ENCODE measurements around the gene MORC1.

Gene MORC1

DNA sequence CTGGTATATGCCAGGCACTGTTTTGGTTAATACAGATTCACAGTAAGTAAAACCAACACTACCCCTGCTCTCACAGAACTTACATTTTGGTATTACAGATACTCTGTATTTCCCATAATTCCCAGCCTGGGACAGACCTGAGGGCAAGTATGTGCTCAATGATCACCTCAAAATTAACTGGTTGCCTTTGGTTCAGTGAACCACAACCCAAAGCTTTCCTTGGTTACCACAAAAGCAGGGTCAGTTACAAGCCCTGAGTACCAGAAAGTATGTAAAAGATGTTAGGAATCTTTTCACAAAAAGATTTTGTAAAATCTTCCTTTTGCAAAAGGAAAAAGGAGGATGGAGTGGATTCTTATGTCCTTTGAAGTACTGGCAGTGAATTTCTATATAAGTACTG is 92.0 kb downstream of the MORC1 start:
- DNase-seq, result no peak

- DNase-seq, result peak; percentile 57
These were observed 94.2 kb downstream of the MORC1 start for GRCh38 chr3:109023656-109024254.

GRCh38 chr3:109023167-109023566 is 94.8 kb downstream of the MORC1 start:
- no peak for DNase-seq

DNA sequence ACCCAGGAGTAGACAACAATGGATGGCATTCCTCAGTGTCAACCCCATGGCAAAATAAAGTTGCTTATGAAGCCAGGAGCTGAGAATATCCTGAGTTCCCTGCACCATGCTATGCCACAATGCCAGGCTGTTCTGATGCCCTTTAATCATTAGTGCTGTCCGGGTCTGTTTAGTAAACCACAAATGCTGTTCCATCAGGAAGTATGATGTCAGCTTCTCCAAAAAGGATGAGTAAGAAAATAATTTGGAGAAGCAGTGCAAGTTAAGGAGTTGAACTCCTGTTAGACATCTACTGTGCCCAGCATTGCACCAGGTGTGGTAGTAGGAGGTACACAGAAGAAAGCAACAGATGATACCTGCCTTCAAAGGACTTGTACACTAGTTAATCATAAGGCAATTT is 96.4 kb downstream of the MORC1 start:
- no peak for DNase-seq

DNA sequence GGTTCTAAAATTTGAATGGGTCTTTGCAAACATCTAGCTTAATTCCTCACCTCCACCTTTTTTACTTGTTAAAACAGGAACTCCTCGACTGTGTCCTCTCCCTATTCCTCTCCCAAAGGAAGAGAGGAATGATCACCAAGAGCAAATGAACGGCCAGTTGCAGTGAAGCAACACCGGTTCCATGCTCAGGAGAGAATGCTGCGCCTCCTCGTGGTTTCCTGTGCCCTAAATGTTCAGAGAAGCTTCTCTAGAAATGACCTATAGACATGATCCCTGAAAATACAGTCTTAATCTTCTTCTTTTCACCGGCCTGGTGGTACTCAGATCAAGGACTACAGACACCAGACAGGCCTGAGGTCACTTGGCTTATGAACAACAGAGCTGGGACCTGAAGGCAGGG is 99.1 kb downstream of the MORC1 start:
- no peak for DNase-seq

DNA sequence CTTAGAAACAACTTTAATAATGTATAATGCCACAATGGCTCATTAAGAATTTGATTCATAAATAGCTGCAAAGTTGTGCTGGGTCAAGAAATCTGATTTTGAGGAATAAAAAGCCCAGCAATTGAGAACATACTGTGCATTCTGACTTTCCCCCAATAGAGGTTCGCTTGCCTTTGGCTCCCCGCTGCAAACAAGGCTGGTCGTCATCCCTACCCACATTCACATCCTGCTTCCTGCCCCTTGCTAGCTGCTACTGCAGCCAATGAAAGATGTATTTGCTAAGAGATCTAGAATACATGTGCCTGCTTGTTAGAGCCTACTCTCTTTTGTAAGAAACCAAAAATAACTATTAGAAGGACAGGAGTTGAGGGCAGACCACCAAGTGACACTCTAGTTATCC is 112.5 kb downstream of the MORC1 start:
- no peak for DNase-seq

GRCh38 chr3:108998436-108998835 is 119.5 kb downstream of the MORC1 start:
- no peak for DNase-seq

DNA sequence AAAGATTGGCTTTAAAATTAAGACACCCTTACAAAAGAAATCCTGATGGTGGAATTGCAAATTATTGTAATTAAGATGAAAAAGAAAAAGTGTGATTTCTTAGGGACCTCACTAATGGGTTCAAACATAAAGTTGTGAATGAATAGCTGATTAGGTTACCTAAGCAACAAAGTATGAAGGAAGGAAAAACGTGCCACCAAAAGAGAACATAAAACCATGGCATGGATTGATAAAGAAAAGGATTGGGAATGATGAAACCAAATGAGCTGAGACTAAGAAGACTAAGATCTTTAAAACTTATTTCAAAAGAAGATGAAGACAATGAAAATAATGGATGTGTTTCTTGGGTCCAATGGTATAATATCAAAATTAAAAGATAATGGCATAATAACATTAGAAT is 132.1 kb downstream of the MORC1 start:
- DNase-seq, result no peak

DNA sequence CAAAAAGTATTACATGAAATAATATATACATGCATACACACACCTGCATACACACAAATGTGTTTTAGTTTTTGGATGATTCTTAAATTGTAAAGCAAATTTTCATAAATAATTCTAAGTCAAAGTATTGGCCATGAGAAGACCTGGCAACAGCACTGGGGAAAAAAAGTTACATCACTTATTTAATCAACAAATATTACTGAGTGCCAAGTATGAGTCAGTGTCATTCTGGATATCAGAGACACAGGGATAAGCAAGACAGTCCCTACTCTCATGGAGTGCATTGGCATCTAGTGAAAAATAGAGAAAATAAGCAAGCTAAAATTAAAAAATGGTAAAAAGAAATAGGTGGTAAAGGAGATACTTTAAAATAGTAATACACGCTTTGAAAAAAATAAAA is 134.9 kb downstream of the MORC1 start:
- no peak for DNase-seq

- DNase-seq, result no peak
These were observed 141.9 kb downstream of the MORC1 start for GRCh38 chr3:108976058-108976457.

DNA sequence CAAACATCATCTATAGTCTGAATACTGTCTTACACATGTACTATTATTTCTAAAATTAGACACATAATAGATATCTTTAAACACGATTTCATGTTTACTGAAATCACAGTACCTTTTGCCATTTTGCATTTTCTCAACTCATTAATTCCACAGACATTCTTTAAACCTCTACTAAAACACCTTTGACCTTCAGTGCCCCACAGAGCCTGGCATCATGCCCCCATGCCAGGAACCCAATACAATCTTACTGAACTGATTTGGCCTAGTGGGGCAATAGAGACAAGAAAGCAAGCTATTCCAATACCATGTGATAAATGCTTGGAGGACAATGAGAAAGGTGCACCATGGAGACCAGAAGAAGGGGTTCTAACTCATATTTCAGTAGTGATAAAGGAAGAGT is 144.9 kb downstream of the MORC1 start:
- DNase-seq, result no peak

DNA sequence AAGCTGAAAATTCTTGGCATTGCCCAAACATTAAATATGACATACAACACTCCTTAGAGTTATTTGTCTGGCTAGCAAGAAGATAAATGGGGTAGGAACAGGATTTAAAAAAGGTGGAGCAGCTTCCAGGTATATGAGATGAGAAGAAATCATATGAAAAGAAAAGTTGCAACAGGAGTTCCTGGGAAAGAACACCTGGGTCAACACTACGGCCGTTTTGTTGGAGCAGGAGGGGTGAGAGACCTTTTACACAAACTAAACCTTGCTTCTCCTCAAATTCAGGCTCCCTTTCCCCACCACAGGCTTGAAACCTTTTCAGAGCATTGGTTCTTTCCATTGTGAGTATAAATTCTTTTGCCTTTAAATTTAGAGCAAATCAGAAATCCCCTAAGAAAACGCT is 145.5 kb downstream of the MORC1 start:
- DNase-seq, result no peak

DNA sequence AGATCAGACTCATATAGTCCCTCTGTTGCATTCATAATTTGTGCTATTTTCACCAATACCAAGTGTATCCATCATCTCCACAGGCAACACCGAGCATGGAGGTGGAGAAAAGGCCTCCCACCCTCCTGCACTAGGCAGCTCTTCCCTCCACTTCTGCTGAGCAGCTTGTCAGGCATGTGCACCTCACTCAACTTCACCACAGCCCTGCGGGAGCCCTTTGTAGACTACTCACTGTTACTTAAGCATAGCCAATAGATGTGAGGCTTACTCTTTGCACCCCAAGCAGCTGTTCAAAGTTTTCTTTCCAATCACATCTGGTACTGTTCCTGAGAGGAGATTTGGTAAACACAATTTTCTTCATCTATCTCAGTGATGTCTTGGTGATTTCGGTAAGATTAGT is 147.4 kb downstream of the MORC1 start:
- no peak for DNase-seq

- DNase-seq, result no peak
These were observed 151.2 kb downstream of the MORC1 start for GRCh38 chr3:108966773-108967172.

- DNase-seq, result no peak
These were observed 158.9 kb downstream of the MORC1 start for GRCh38 chr3:108959017-108959416.

DNA sequence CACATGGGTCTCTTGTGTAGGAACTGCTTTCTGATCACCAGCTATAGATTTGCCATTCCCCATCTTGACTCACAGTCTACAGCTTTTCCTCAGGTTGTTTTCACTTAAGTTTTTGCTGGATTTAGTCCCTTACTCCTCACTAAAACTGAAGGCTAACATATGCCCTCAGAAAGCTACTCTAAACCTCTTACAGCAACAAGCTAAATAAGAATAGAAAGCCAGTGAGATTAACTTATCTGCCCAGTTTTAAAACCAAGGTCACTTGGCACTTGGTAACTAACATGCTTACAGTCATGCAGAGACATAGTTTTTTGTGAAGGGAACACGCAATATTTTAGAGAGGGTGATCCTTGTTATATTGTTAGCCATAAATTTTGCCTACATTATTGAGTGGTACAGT is 164.2 kb downstream of the MORC1 start, which contains the start of gene GUCA1C:
Gene GUCA1C (minus strand): TSS at position 180 of the 400 bp plus-strand sequence. CDS start 117 bp downstream, at position 63.
- DNase-seq, result no peak

GRCh38 chr3:108953210-108953609 is 164.7 kb downstream of the MORC1 start:
- no peak for DNase-seq

GRCh38 chr3:108951820-108952501 is 166.0 kb downstream of the MORC1 start:
- no peak for DNase-seq

GRCh38 chr3:108947855-108948254 is 170.1 kb downstream of the MORC1 start:
- DNase-seq, result no peak

DNA sequence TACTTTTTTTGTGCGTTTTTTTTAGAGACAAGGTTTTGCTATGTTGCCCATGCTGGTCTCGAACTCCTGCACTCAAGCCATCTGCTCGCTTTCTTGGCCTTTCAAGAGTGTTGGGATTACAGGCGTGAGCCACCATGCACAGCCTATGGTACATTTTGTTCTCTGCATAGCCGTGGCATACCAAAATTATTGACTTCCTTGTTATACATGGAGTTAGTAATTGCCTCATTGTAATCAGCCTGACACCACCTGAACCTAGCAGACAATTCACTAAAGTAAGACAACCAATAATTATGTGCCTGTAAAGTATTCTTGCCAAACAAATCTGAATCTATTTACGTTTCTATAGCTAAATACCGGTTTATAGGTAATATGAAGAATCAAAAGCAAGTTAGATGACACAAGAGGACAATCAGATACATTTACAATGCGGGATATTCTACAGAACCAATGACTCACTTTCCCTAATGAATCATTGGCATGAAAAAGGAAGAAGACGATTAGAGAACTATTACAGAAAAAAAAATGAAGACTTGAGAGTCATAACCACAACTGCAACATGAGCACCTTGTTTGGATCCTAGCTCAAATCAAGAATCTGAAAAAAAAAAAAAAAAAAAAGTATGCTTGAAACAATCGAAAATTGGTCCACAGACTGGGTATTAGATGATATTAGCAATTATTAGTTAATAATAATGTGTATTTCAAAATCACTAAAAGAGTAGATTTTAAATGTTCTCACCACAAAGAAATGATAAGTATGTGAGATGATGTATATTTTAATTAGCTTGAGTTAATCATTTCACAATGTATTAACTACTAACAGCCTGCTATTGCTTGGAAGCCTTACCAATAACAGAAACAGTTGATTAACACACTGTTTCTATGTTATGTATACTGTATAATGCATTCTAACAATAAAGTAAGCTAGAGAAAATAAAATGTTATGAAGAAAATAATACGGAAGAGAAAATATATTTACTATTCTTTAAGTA is 171.3 kb downstream of the MORC1 start:
- DNase-seq, result no peak

DNA sequence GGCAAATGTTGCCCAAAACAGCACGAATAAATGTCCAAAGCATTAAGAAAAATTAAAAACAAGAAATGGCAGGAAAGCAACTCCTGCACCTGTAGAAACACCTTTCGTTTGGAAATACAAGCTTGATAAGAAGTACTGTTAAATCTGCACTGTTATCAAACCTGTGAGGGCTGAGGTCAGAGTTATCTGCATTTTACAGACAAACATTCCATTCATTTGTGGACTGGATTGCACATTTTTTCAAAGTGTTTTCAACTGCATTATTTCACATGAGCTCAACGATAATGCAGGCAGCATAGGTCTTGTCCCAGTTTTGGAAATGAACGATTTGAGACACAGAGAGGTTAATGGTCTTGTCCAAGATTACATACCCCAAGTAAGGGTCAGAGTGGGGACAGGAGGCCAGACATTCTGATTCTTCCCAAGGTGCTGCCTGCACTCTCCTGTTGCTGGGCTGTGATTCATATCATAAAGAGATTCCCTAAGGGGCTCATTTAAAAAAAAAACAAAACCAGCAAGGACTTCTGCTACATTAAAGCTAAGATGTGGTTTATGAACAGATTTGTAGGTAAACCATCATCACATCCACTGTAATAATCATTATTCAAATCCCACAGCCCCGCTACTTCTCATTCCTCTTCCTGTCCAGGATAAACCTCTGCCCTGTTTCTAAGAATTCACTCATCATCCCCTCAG is 177.2 kb downstream of the MORC1 start:
- no peak for DNase-seq

DNA sequence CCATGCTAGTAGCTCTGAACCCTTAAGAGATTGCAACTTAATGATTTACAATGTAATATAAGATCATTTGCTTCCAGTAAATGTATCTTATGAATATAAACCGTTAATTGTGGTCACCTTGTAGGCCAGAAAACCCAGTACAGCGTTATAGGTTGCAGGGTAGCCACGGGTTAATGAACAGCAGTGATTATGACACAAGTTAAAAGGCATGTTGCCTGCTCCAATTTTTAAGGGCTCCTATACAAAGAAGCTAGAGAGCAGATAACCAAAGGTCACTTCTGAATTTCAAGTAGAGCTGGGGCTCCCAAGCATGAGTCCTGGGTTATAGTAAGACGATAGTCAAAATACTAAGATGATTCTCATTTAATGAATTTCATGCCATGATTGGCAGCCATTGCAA is 177.8 kb downstream of the MORC1 start:
- no peak for DNase-seq
